GM13977 (cell line): Measurements from ENCODE around the gene NMBR.
"Not testable (repeated sequence)": the region's sequence is repeated elsewhere in the genome, so short reads cannot be mapped to it uniquely, and the experiment has no call there.

Experiments
- DNase-seq: peaks from one replicate; pipeline ENCODE4 v3.0.0; 2012; ENCODE audit warnings: low spot score
- CTCF ChIP-seq: IDR thresholded peaks from 2 replicates; pipeline ENCODE4 v1.5.1; 2012; ENCODE audit warnings: mild to moderate bottlenecking, control low read depth; ENCODE audit not compliant: insufficient read depth; ENCODE audit errors: extremely low read depth, missing control alignments
- in situ Hi-C: fragments of 300-500 bp; cut with MboI; formaldehyde crosslinking; loops from one replicate; pipeline ENCODE4 v1.12.0; 2022; ENCODE audit warnings: low sequenced_read_pairs, low pct_unique_long_range_greater_than_20kb, mixed read lengths, inconsistent platforms; ENCODE audit not compliant: unreplicated experiment

NMBR gene

GRCh38 chr6:142074516-142074915 lies 72.4 kb downstream of the NMBR start:
- DNase-seq: no peak
- in situ Hi-C loops: no loop called here
- TF ChIP-seq CTCF: no peak

GRCh38 chr6:142071981-142072380 lies 74.9 kb downstream of the NMBR start:
- in situ Hi-C loops: no loop called here
- no peak for DNase-seq
- no peak for TF ChIP-seq CTCF

GRCh38 chr6:142068416-142068815 lies 78.5 kb downstream of the NMBR start:
- DNase-seq: no peak
- in situ Hi-C loops: no loop called here
- no peak for TF ChIP-seq CTCF

- DNase-seq, in situ Hi-C loops: not testable (repeated sequence)
Observed at GRCh38 chr6:142062861-142063260, 84.1 kb downstream of the NMBR start.

- in situ Hi-C loops: no loop called here
- TF ChIP-seq CTCF: no peak
- DNase-seq: no peak
Observed at GRCh38 chr6:142058551-142059290, 88.2 kb downstream of the NMBR start.

- in situ Hi-C loops: no loop called here
- TF ChIP-seq CTCF: no peak
- peak; percentile 13 for DNase-seq
Observed at GRCh38 chr6:142055219-142055618, 91.7 kb downstream of the NMBR start.

- DNase-seq: no peak
- in situ Hi-C loops: no loop called here
- TF ChIP-seq CTCF: no peak
Observed at GRCh38 chr6:142051404-142051803, 95.5 kb downstream of the NMBR start.
